ENCODE results near the gene HSF2.

GRCh38 chr6:122422614-122423267 lies 23.3 kb downstream of the HSF2 start:
- TF ChIP-seq, protein P1, sequence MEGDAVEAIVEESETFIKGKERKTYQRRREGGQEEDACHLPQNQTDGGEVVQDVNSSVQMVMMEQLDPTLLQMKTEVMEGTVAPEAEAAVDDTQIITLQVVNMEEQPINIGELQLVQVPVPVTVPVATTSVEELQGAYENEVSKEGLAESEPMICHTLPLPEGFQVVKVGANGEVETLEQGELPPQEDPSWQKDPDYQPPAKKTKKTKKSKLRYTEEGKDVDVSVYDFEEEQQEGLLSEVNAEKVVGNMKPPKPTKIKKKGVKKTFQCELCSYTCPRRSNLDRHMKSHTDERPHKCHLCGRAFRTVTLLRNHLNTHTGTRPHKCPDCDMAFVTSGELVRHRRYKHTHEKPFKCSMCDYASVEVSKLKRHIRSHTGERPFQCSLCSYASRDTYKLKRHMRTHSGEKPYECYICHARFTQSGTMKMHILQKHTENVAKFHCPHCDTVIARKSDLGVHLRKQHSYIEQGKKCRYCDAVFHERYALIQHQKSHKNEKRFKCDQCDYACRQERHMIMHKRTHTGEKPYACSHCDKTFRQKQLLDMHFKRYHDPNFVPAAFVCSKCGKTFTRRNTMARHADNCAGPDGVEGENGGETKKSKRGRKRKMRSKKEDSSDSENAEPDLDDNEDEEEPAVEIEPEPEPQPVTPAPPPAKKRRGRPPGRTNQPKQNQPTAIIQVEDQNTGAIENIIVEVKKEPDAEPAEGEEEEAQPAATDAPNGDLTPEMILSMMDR (IDR thresholded peaks at IDR 0.05; ENCODE audit: low read depth, low read length, poor library complexity, severe bottlenecking), result no peak
- TF ChIP-seq EZH2phosphoT487 (IDR thresholded peaks at IDR 0.05; ENCODE audit: borderline replicate concordance, low read length), result no peak

Measured in DOHH2 (cell line).